BJ (cell line): Measurements from ENCODE around the gene PRR13. TPM values are rescaled to one million over a fixed set of nuclear protein-coding genes. Genes with fewer than 3 reads are reported as not detected.

Source experiments
- CTCF ChIA-PET: fragments of 350-600 bp; formaldehyde crosslinking; extraction: SDS; loops from one replicate; lab custom pipeline; 2021; ENCODE audit warnings: antibody characterized with exemption, inconsistent platforms; lab: Yijun Ruan, JAX
- POLR2A ChIA-PET: fragments of 300-600 bp; sonication (Branson Sonifier 250); formaldehyde crosslinking; extraction: SDS; loops from one replicate; lab custom pipeline; 2021; ENCODE audit warnings: antibody characterized with exemption; lab: Charles Lee
- DNase-seq: peaks from one replicate; pipeline ENCODE4 v3.0.0-alpha.2; 2011; ENCODE audit warnings: low read depth
- H3K27me3 ChIP-seq: 2 replicates; pipeline ENCODE4 v1.6.0; 2011; ENCODE audit warnings: low read length; ENCODE audit not compliant: control insufficient read depth, insufficient read depth
- H3K36me3 ChIP-seq: 2 replicates; pipeline ENCODE4 v1.5.1; 2011; ENCODE audit warnings: low read length; ENCODE audit not compliant: control insufficient read depth, insufficient read depth
- H3K4me3 ChIP-seq: 2 replicates; pipeline ENCODE4 v1.5.1; 2011; ENCODE audit warnings: low read depth, mild to moderate bottlenecking, control low read depth, low read length
- polyA plus RNA-seq: library from polyadenylated mRNA; depleted of rRNA; stranded (reverse); fragments of >200 nt; gene quantifications from 2 replicates; pipeline ENCODE4 v1.2.3, GENCODE V29; 2011
- TF ChIP-seq, protein P1 (sequence below): IDR thresholded peaks from 2 replicates; pipeline ENCODE4 v1.5.1; 2011; ENCODE audit warnings: low read depth, mild to moderate bottlenecking, control low read depth, inconsistent platforms, low read length, moderate library complexity; ENCODE audit not compliant: insufficient read depth

PRR13 gene
- polyA plus RNA-seq, 1 experiment: 66.4 TPM

DNA sequence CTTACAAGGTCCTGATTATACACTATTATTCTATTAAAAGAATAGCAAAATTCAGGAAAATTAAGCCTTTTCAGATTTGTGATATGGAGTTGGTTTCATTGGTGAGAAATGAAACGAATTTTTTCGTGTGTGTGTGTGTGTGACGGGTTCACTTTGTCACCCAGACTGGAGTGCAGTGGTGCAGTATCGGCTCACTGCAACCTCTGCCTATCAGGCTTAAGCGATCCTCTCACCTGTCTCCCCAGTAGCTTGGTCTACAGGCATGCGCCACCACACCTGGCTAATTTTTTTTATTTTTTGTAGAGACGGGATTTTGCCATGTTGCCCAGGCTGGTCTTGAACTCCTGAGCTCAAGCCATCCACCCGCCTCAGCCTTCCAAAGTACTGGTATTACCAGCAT lies 20.1 kb downstream of the PRR13 start:
- Histone ChIP-seq H3K36me3 (peaks cover 57% of the 10 kb centered on the region), H3K4me3 (no peak overlapping the region), H3K27me3 (no peaks in the 10 kb centered on the region)
- POLR2A ChIA-PET: no interaction called here
- DNase-seq: no peak
- TF ChIP-seq, protein P1, sequence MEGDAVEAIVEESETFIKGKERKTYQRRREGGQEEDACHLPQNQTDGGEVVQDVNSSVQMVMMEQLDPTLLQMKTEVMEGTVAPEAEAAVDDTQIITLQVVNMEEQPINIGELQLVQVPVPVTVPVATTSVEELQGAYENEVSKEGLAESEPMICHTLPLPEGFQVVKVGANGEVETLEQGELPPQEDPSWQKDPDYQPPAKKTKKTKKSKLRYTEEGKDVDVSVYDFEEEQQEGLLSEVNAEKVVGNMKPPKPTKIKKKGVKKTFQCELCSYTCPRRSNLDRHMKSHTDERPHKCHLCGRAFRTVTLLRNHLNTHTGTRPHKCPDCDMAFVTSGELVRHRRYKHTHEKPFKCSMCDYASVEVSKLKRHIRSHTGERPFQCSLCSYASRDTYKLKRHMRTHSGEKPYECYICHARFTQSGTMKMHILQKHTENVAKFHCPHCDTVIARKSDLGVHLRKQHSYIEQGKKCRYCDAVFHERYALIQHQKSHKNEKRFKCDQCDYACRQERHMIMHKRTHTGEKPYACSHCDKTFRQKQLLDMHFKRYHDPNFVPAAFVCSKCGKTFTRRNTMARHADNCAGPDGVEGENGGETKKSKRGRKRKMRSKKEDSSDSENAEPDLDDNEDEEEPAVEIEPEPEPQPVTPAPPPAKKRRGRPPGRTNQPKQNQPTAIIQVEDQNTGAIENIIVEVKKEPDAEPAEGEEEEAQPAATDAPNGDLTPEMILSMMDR: no peak
- CTCF ChIA-PET: interaction anchor here (0.7 to 1.1 kb wide), 3 partner anchors 9 to 20 kb away, joined by 3 to 4 read pairs (median 3); no protein-coding TSS in a partner anchor

DNA sequence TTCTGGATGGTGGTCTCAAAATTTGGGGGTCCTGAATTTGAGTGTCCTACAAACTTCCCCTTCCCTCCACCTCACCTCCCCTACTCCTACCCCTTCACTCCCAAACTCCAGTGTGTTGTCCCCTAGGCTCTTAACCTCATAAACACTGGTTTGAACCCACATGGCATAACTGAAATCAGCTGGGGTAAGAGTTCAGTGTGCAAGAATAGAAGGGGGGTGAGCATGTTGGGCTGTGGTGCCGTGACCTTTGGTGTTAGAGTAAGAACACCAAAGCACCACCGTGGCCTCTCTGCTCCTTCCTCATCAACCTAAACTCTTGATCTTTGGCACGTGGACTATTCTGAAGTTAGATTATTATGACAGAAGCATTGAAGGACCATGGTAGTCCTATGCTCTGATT lies 21.4 kb downstream of the PRR13 start:
- Histone ChIP-seq H3K27me3 (no peaks in the 10 kb centered on the region), H3K36me3 (peaks cover 58% of the 10 kb centered on the region), H3K4me3 (no peak overlapping the region)
- POLR2A ChIA-PET: no interaction called here
- TF ChIP-seq, protein P1: no peak
- CTCF ChIA-PET: no interaction called here
- no peak for DNase-seq

DNA sequence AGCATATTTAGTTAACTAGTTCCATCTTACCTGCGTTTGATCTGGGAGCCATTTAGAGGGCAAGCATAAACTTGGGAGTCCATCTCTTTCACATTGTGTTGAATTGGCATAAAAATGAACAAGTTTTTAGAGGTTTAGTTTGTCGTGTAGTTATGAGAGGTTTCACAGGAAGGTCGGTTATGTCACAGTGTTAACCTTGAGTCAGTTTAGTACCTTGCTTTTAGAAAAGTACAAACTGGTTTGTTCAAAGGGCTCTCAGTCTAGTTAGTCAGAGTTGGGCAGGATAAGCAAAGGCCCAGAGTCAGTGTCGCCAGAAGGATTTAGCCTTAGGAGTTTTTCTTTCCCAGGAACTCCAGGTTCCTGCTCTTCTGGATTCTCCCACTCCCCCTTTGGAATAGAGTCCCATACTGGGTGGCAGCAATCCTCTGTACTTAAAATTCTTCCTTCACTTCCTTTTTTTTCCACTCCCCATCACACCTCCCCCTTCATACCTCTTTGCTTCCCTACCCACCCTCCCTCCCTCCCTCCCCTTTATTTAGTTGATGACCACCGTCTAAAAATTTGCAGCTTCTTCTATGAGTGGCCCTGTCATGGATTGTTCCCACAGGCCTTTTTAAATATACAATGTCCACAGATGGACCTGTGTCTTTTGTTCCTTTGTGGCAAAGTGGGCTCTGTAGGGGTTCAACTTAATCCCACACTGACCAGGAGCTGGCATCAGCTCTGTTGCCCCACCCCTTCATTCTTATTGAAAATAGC lies 22.4 kb downstream of the PRR13 start:
- Histone ChIP-seq H3K36me3 (peaks cover 62% of the 10 kb centered on the region), H3K27me3 (no peaks in the 10 kb centered on the region), H3K4me3 (no peak overlapping the region)
- DNase-seq: no peak
- ChIA-PET CTCF (interaction anchor here (1.0 to 1.1 kb wide), 2 partner anchors 10 to 13 kb away, joined by 3 to 4 read pairs; no protein-coding TSS in a partner anchor), POLR2A (no interaction called here)
- TF ChIP-seq, protein P1: no peak

DNA sequence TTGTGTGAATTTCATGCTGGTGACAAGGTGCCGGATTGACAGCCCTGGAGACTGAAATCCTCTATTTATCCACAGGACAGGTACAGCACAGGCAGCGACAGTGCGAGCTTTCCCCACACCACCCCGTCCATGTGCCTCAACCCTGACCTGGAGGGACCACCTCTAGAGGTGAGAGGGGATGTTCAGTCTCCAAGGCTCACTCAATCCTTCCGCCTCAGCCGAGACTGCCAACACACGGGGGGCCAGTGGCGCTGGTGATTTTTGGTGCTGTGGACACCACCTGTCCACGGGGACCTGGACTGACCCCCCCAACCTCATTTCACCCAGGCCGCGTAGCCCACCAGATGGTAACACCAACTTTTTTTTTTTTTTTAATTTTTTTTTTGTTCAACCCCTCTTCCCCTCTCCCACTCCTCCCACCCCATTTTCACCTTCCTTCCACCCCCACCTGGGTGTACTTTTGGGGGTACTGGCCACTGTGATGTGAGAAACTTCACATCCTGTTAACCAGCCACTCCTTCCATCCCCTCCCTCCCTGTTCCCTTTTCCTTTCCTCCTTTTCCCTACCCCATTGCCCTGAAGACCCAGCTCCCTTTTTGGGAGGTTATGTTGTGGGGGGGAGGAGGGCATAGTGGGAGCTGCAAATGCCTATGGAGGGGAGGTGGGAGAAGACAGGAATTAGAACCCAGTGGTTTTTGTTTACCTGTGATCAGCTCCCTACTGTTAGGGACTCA lies 23.3 kb downstream of the PRR13 start:
- H3K36me3 ChIP-seq: peaks cover 63% of the 10 kb centered on the region
- POLR2A ChIA-PET: no interaction called here

DNA sequence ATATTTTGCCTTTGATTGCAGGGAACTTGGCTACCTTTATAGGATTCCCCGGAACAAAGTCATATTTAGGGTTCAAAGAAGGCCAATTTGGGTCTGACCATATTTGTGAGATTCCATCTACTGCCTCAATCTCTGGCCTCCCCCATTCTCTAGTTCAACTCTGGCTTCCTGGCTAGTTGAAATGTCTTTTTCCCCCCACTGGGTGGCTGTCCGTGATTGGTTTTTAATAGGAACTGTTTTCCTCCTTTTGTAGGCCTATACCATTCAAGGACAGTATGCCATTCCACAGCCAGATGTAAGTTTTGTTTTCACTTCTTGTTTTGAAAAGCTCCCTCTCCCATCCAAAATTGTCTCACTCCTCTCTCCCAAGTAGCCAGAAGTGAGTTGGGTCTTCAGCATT lies 24.1 kb downstream of the PRR13 start:
- ChIA-PET CTCF (interaction anchor here (1.0 kb wide), 1 partner anchor 10 kb away, joined by 4 read pairs; no protein-coding TSS in a partner anchor), POLR2A (no interaction called here)
- TF ChIP-seq, protein P1: no peak
- H3K36me3 ChIP-seq: peaks cover 59% of the 10 kb centered on the region
- no peaks in the 10 kb centered on the region for H3K27me3 ChIP-seq
- DNase-seq: no peak
- H3K4me3 ChIP-seq: no peak overlapping the region

More for the DNA sequence above, 23.3 kb downstream of the PRR13 start:
- no peak for DNase-seq
- CTCF ChIA-PET: interaction anchor here (1.0 to 1.1 kb wide), 2 partner anchors 10 to 12 kb away, joined by 3 to 4 read pairs; no protein-coding TSS in a partner anchor
- H3K4me3 ChIP-seq: no peak overlapping the region
- TF ChIP-seq, protein P1: no peak
- no peaks in the 10 kb centered on the region for H3K27me3 ChIP-seq
